Muscle of leg (tissue), 9 donors: ENCODE measurements around the gene SLC9A5. TPM values are rescaled to one million over a fixed set of nuclear protein-coding genes. Genes with fewer than 3 reads are reported as not detected.

ENCODE experiments used
- polyA plus RNA-seq, 8 donors: library from polyadenylated mRNA; unstranded; fragments of 120-200 nt; gene quantifications; one replicate each; pipeline versions ENCODE4 v1.2.1 to v1.2.3, GENCODE V29; 2013; ENCODE audit warnings: inconsistent platforms in 1 of 8, low replicate concordance in 1 of 8; ENCODE audit not compliant: insufficient read length in 8 of 8, insufficient read depth in 1 of 8
- total RNA-seq: library from RNA; stranded (reverse); fragments of 120-200 nt; gene quantifications from one replicate; pipeline ENCODE4 v1.2.4, GENCODE V29; 2013

The SLC9A5 gene
- total and polyA plus RNA-seq, 9 donors = 0.40 to 1.8 (median 1.0) TPM

Other genes starting within 250 kb of the SLC9A5 start
- 40.7 TPM for gene CBFB, start 219.8 kb upstream of the SLC9A5 start, total RNA-seq
- 10 to 100 TPM; 31.6 to 70.3 (median 42.3) TPM for gene CBFB, start 219.8 kb upstream of the SLC9A5 start, polyA plus RNA-seq
- 12.9 TPM for gene PHAF1, start 139.0 kb upstream of the SLC9A5 start, total RNA-seq
- gene PHAF1, start 139.0 kb upstream of the SLC9A5 start, polyA plus RNA-seq = 10 to 100 TPM; 16.2 to 22.2 (median 18.1) TPM
- 15.6 TPM for gene B3GNT9, start 98.0 kb upstream of the SLC9A5 start, total RNA-seq
- gene B3GNT9, start 98.0 kb upstream of the SLC9A5 start, polyA plus RNA-seq = 10 to 100 TPM in 6 of 8 donors, 1 to 10 TPM in 2; 7.7 to 18.8 (median 12.3) TPM
- gene TRADD, start 89.1 kb upstream of the SLC9A5 start, total RNA-seq = 4.7 TPM
- 1 to 10 TPM; 3.7 to 4.9 (median 4.2) TPM for gene TRADD, start 89.1 kb upstream of the SLC9A5 start, polyA plus RNA-seq
- 2.1 TPM for gene FBXL8, start 89.0 kb upstream of the SLC9A5 start, total RNA-seq
- gene FBXL8, start 89.0 kb upstream of the SLC9A5 start, polyA plus RNA-seq = 1 to 10 TPM; 1.2 to 3.1 (median 2.2) TPM
- 3.0 TPM for gene HSF4, start 84.2 kb upstream of the SLC9A5 start, total RNA-seq
- 1 to 10 TPM; 2.1 to 4.7 (median 3.5) TPM for gene HSF4, start 84.2 kb upstream of the SLC9A5 start, polyA plus RNA-seq
- gene NOL3, start 78.4 kb upstream of the SLC9A5 start, total RNA-seq = 14.7 TPM
- gene NOL3, start 78.4 kb upstream of the SLC9A5 start, polyA plus RNA-seq = 10 to 100 TPM; 18.4 to 44.7 (median 25.3) TPM
- 8.6 TPM for gene MATCAP1, start 65.0 kb upstream of the SLC9A5 start, total RNA-seq
- 10 to 100 TPM; 13.3 to 25.9 (median 21.1) TPM for gene MATCAP1, start 65.0 kb upstream of the SLC9A5 start, polyA plus RNA-seq
- gene EXOC3L1, start 58.8 kb upstream of the SLC9A5 start, total RNA-seq = 7.6 TPM
- gene EXOC3L1, start 58.8 kb upstream of the SLC9A5 start, polyA plus RNA-seq = 10 to 100 TPM in 5 of 8 donors, 1 to 10 TPM in 3; 7.6 to 15.5 (median 11.5) TPM
- 28.1 TPM for gene E2F4, start 56.8 kb upstream of the SLC9A5 start, total RNA-seq
- 10 to 100 TPM; 41.8 to 51.1 (median 46.7) TPM for gene E2F4, start 56.8 kb upstream of the SLC9A5 start, polyA plus RNA-seq
- gene ELMO3, start 49.8 kb upstream of the SLC9A5 start, total RNA-seq = 0.80 TPM
- gene ELMO3, start 49.8 kb upstream of the SLC9A5 start, polyA plus RNA-seq = 1 to 10 TPM in 6 of 8 donors, under 1 TPM in 2; 0.68 to 3.3 (median 1.4) TPM
- 22.3 TPM for gene TMEM208, start 21.8 kb upstream of the SLC9A5 start, total RNA-seq
- gene TMEM208, start 21.8 kb upstream of the SLC9A5 start, polyA plus RNA-seq = 10 to 100 TPM; 17.5 to 27.1 (median 22.1) TPM
- 9.7 TPM for gene FHOD1, start 1.5 kb upstream of the SLC9A5 start, total RNA-seq
- gene FHOD1, start 1.5 kb upstream of the SLC9A5 start, polyA plus RNA-seq = 10 to 100 TPM; 14.6 to 31.1 (median 21.8) TPM
- 13.2 TPM for gene PLEKHG4, start 30.6 kb downstream of the SLC9A5 start, total RNA-seq
- gene PLEKHG4, start 30.6 kb downstream of the SLC9A5 start, polyA plus RNA-seq = 10 to 100 TPM in 4 of 8 donors, 1 to 10 TPM in 4; 7.6 to 12.8 (median 10.1) TPM
- 0.04 TPM for gene KCTD19, start 77.8 kb downstream of the SLC9A5 start, total RNA-seq
- gene KCTD19, start 77.8 kb downstream of the SLC9A5 start, polyA plus RNA-seq = under 1 TPM; 0.09 to 0.44 (median 0.24) TPM
- 0.22 TPM for gene LRRC36, start 77.8 kb downstream of the SLC9A5 start, total RNA-seq
- 1 to 10 TPM in 1 of 8 donors, under 1 TPM in 6, not detected in 1; 0.21 to 2.4 (median 0.42) TPM for gene LRRC36, start 77.8 kb downstream of the SLC9A5 start, polyA plus RNA-seq
- gene TPPP3, start 144.5 kb downstream of the SLC9A5 start, total RNA-seq = 230 TPM
- gene TPPP3, start 144.5 kb downstream of the SLC9A5 start, polyA plus RNA-seq = 100 to 1,000 TPM; 387 to 805 (median 592) TPM
- gene ZDHHC1, start 167.5 kb downstream of the SLC9A5 start, total RNA-seq = 20.4 TPM
- 10 to 100 TPM; 19.7 to 42.4 (median 26.0) TPM for gene ZDHHC1, start 167.5 kb downstream of the SLC9A5 start, polyA plus RNA-seq
- gene HSD11B2, start 182.1 kb downstream of the SLC9A5 start, total RNA-seq = 5.3 TPM
- 10 to 100 TPM in 1 of 8 donors, 1 to 10 TPM in 7; 3.7 to 14.5 (median 7.9) TPM for gene HSD11B2, start 182.1 kb downstream of the SLC9A5 start, polyA plus RNA-seq
- 43.5 TPM for gene ATP6V0D1, start 232.2 kb downstream of the SLC9A5 start, total RNA-seq
- gene ATP6V0D1, start 232.2 kb downstream of the SLC9A5 start, polyA plus RNA-seq = 10 to 100 TPM; 58.0 to 69.0 (median 67.0) TPM
- not detected for gene AGRP, start 234.6 kb downstream of the SLC9A5 start, total RNA-seq
- gene AGRP, start 234.6 kb downstream of the SLC9A5 start, polyA plus RNA-seq = not detected